ENCODE results near the gene UQCRC1. TPM values are rescaled to one million over a fixed set of nuclear protein-coding genes. Genes with fewer than 3 reads are reported as not detected.

UQCRC1 gene
- total and polyA plus RNA-seq, 4 experiments from 2014 or later: 73.7 to 313 (median 122) TPM

Small RNA genes lying within 50 kb of the gene (microRNA-seq; reads per million reads assigned to microRNA genes)
- gene MIR4793 (ENCODE audit: borderline microRNAs expressed, borderline number of aligned reads, borderline replicate concordance) (not detected), gene MIR6823 (ENCODE audit: borderline microRNAs expressed, borderline number of aligned reads, borderline replicate concordance) (not detected), gene MIR711 (ENCODE audit: borderline microRNAs expressed, borderline number of aligned reads, borderline replicate concordance) (not detected)

Other genes starting within 250 kb of the UQCRC1 start
- not detected for gene FBXW12, start 237.4 kb downstream of the UQCRC1 start, total RNA-seq
- gene FBXW12, start 237.4 kb downstream of the UQCRC1 start, polyA plus RNA-seq: not detected
- gene PLXNB1, start 179.6 kb downstream of the UQCRC1 start, total RNA-seq: 1 to 10 TPM; 2.6 to 5.0 TPM
- gene PLXNB1, start 179.6 kb downstream of the UQCRC1 start, polyA plus RNA-seq: under 1 TPM in 1 of 2 donors, not detected in 1; 0.48 TPM
- 1 to 10 TPM; 5.1 to 5.4 TPM for gene CCDC51, start 169.5 kb downstream of the UQCRC1 start, total RNA-seq
- 10 to 100 TPM in 1 of 2 donors, 1 to 10 TPM in 1; 6.6 to 13.3 TPM for gene CCDC51, start 169.5 kb downstream of the UQCRC1 start, polyA plus RNA-seq
- gene TMA7, start 169.4 kb downstream of the UQCRC1 start, total RNA-seq: 100 to 1,000 TPM; 309 to 310 TPM
- gene TMA7, start 169.4 kb downstream of the UQCRC1 start, polyA plus RNA-seq: 100 to 1,000 TPM; 765 to 952 TPM
- 10 to 100 TPM; 14.9 to 15.2 TPM for gene ATRIP, start 162.9 kb downstream of the UQCRC1 start, total RNA-seq
- 10 to 100 TPM; 11.3 to 15.4 TPM for gene ATRIP, start 162.9 kb downstream of the UQCRC1 start, polyA plus RNA-seq
- gene SHISA5, start 105.5 kb downstream of the UQCRC1 start, total RNA-seq: 100 to 1,000 TPM; 218 TPM
- gene SHISA5, start 105.5 kb downstream of the UQCRC1 start, polyA plus RNA-seq: 100 to 1,000 TPM; 434 to 470 TPM
- gene PFKFB4, start 52.8 kb downstream of the UQCRC1 start, total RNA-seq: 1 to 10 TPM; 2.6 to 2.7 TPM
- 1 to 10 TPM; 2.5 TPM for gene PFKFB4, start 52.8 kb downstream of the UQCRC1 start, polyA plus RNA-seq
- gene UCN2, start 45.9 kb downstream of the UQCRC1 start, total RNA-seq: not detected
- not detected for gene UCN2, start 45.9 kb downstream of the UQCRC1 start, polyA plus RNA-seq
- gene COL7A1, start 14.3 kb downstream of the UQCRC1 start, total RNA-seq: 1 to 10 TPM; 1.2 to 1.9 TPM
- not detected for gene COL7A1, start 14.3 kb downstream of the UQCRC1 start, polyA plus RNA-seq
- gene TMEM89, start 12.1 kb upstream of the UQCRC1 start, total RNA-seq: not detected
- gene TMEM89, start 12.1 kb upstream of the UQCRC1 start, polyA plus RNA-seq: not detected
- 10 to 100 TPM; 31.6 to 32.4 TPM for gene SLC26A6, start 25.8 kb upstream of the UQCRC1 start, total RNA-seq
- gene SLC26A6, start 25.8 kb upstream of the UQCRC1 start, polyA plus RNA-seq: 1 to 10 TPM; 3.0 to 3.5 TPM
- 1 to 10 TPM; 3.3 to 3.5 TPM for gene CELSR3, start 53.2 kb upstream of the UQCRC1 start, total RNA-seq
- gene CELSR3, start 53.2 kb upstream of the UQCRC1 start, polyA plus RNA-seq: under 1 TPM; 0.04 to 0.78 TPM
- 10 to 100 TPM; 20.1 to 21.7 TPM for gene NCKIPSD, start 76.3 kb upstream of the UQCRC1 start, total RNA-seq
- gene NCKIPSD, start 76.3 kb upstream of the UQCRC1 start, polyA plus RNA-seq: 10 to 100 TPM in 1 of 2 donors, 1 to 10 TPM in 1; 8.3 to 16.1 TPM
- 10 to 100 TPM; 84.5 to 91.8 TPM for gene IP6K2, start 107.6 kb upstream of the UQCRC1 start, total RNA-seq
- 10 to 100 TPM; 49.4 to 50.3 TPM for gene IP6K2, start 107.6 kb upstream of the UQCRC1 start, polyA plus RNA-seq
- gene PRKAR2A, start 238.2 kb upstream of the UQCRC1 start, total RNA-seq: 10 to 100 TPM; 41.7 to 45.0 TPM
- 10 to 100 TPM; 11.2 to 16.1 TPM for gene PRKAR2A, start 238.2 kb upstream of the UQCRC1 start, polyA plus RNA-seq